HEK293 (cell line): ENCODE data around the gene MEMO1.
"Not testable (repeated sequence)": the region's sequence is repeated elsewhere in the genome, so short reads cannot be mapped to it uniquely, and the experiment has no call there.

Experiments
- CTCF ChIA-PET: fragments of 350-600 bp; formaldehyde crosslinking; extraction: SDS; loops from one replicate; lab custom pipeline; 2021; ENCODE audit warnings: antibody characterized with exemption; lab: Yijun Ruan, JAX
- POLR2A ChIA-PET: fragments of 300-600 bp; formaldehyde crosslinking; extraction: SDS; loops from one replicate; lab custom pipeline; 2020; ENCODE audit warnings: antibody characterized with exemption, inconsistent platforms; lab: Yijun Ruan, JAX
- H3K27ac ChIP-seq: fragments of 200-500 bp; sonication (Bioruptor generic); 2 replicates; pipeline ENCODE4 v1.5.1; 2014; ENCODE audit warnings: low read depth, low read length, control low read depth, inconsistent platforms; ENCODE audit errors: extremely low read depth
- H3K36me3 ChIP-seq, 2 experiments: fragments of 200-500 bp in 1 of 2; sonication (Bioruptor generic) in 1 of 2; 1 replicate in 1 of 2; 2 replicates in 1 of 2; pipeline ENCODE4 v1.5.1; 2014 to 2017; ENCODE audit warnings: inconsistent platforms in 2 of 2, low read length in 2 of 2; ENCODE audit not compliant: control insufficient read depth in 2 of 2, insufficient read depth in 1 of 2
- H3K4me1 ChIP-seq: fragments of 200-500 bp; sonication (Bioruptor generic); 2 replicates; pipeline ENCODE4 v1.5.1; 2014; ENCODE audit warnings: mild to moderate bottlenecking, low read length, inconsistent platforms; ENCODE audit not compliant: control insufficient read depth, insufficient read depth
- H3K4me3 ChIP-seq: 2 replicates; pipeline ENCODE4 v1.5.1; 2011; ENCODE audit warnings: low read depth, mild to moderate bottlenecking, control low read depth, low read length, moderate library complexity
- H3K9me3 ChIP-seq: fragments of 200-500 bp; sonication (Bioruptor generic); 2 replicates; pipeline ENCODE4 v1.5.1; 2014; ENCODE audit warnings: low read depth, low read length, inconsistent platforms; ENCODE audit not compliant: control insufficient read depth, insufficient read depth
- PRDM1 ChIP-seq: fragments of 450-650 bp; formaldehyde crosslinking; IDR thresholded peaks from 2 replicates; pipeline ENCODE4; 2016; ENCODE audit warnings: missing biosample characterization, missing genetic modification characterization
- ZBTB1 ChIP-seq: fragments of 450-650 bp; formaldehyde crosslinking; IDR thresholded peaks from 2 replicates; pipeline ENCODE4 v1.5.1; 2016; ENCODE audit warnings: missing biosample characterization, missing genetic modification characterization
- ZFP3 ChIP-seq: fragments of 450-650 bp; formaldehyde crosslinking; IDR thresholded peaks from 2 replicates; pipeline ENCODE4 v1.5.1; 2016; ENCODE audit warnings: low read depth, missing biosample characterization, missing genetic modification characterization
- ZNF155 ChIP-seq: fragments of 450-650 bp; formaldehyde crosslinking; IDR thresholded peaks from 2 replicates; pipeline ENCODE4 v1.5.1; 2016; ENCODE audit warnings: missing biosample characterization, missing genetic modification characterization
- ZNF24 ChIP-seq: fragments of 450-650 bp; formaldehyde crosslinking; IDR thresholded peaks from 2 replicates; pipeline ENCODE4 v1.5.1; 2016; ENCODE audit warnings: missing biosample characterization, missing genetic modification characterization
- ZNF391 ChIP-seq: fragments of 450-650 bp; formaldehyde crosslinking; IDR thresholded peaks from 2 replicates; pipeline ENCODE4 v1.5.1; 2016; ENCODE audit warnings: low read depth, missing biosample characterization, missing genetic modification characterization, borderline replicate concordance
- ZNF433 ChIP-seq: fragments of 450-650 bp; formaldehyde crosslinking; IDR thresholded peaks from 2 replicates; pipeline ENCODE4 v1.5.1; 2016; ENCODE audit warnings: missing biosample characterization, missing genetic modification characterization, low read depth
- ZNF548 ChIP-seq: fragments of 450-650 bp; formaldehyde crosslinking; IDR thresholded peaks from 2 replicates; pipeline ENCODE4 v1.5.1; 2016; ENCODE audit warnings: missing biosample characterization, missing genetic modification characterization
- TF ChIP-seq, protein P1 (sequence below): IDR thresholded peaks from 2 replicates; pipeline ENCODE4 v1.6.1; 2011; ENCODE audit warnings: mild to moderate bottlenecking, low read depth, low read length, borderline replicate concordance
- TF ChIP-seq, protein P2 (sequence below): fragments of 450-650 bp; formaldehyde crosslinking; IDR thresholded peaks from 2 replicates; pipeline ENCODE4 v1.5.1; 2016; ENCODE audit warnings: missing biosample characterization, missing genetic modification characterization
- TF ChIP-seq, protein P3 (sequence below): fragments of 450-650 bp; formaldehyde crosslinking; conservative IDR thresholded peaks from 2 replicates; pipeline ENCODE4 v1.5.1; 2016; ENCODE audit warnings: low read depth, missing biosample characterization, missing genetic modification characterization

MEMO1 gene

DNA sequence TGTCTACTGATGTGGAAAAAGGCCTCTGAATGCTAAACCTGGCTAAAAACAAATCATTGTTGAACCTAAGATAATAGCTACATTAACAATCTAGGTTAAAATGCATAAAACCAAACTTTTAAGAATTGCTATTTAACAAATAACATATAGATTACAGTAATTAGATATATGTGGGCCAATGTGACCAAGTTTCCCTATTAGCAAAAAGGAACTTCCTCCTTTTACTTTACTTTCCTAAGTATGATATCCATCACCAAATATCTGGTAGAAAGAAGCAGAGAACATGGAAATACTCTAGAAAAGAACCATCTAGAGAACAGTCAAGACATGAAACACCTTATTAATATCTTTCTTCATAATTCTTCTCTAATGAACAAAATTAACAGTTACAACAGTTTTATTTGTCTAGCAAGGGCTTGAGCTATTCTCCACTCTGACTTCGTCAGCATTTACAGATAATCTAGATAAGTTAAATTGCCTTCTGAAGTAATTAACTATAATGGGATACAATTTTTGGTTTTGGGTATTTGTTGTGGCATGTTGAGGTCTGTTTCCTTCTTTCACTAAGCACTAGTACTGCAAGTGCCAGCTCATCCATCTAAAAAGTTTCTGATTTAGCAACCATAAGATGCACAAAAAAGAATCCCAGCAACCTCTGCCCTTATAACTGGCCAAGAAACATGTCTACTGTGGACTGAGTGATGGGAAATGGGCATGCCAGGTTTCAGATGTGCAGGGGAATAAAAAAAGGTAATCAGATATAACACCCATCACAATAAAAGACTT, 53.3 kb downstream of the MEMO1 start:
- no peaks in the 10 kb centered on the region; a peak in 1 of 3 replicates for H3K36me3 ChIP-seq
- no peak for TF ChIP-seq ZBTB1 (tag by site-specific recombination)
- TF ChIP-seq ZNF433 (tag by site-specific recombination), result no peak
- TF ChIP-seq ZNF24, result no peak
- no peak for TF ChIP-seq ZNF391 (tag by site-specific recombination)
- TF ChIP-seq ZFP3 (tag by site-specific recombination), result no peak
- no peak for TF ChIP-seq ZNF155 (tag by site-specific recombination)
- TF ChIP-seq, protein P1, sequence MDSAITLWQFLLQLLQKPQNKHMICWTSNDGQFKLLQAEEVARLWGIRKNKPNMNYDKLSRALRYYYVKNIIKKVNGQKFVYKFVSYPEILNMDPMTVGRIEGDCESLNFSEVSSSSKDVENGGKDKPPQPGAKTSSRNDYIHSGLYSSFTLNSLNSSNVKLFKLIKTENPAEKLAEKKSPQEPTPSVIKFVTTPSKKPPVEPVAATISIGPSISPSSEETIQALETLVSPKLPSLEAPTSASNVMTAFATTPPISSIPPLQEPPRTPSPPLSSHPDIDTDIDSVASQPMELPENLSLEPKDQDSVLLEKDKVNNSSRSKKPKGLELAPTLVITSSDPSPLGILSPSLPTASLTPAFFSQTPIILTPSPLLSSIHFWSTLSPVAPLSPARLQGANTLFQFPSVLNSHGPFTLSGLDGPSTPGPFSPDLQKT, result no peak
- TF ChIP-seq, protein P2, sequence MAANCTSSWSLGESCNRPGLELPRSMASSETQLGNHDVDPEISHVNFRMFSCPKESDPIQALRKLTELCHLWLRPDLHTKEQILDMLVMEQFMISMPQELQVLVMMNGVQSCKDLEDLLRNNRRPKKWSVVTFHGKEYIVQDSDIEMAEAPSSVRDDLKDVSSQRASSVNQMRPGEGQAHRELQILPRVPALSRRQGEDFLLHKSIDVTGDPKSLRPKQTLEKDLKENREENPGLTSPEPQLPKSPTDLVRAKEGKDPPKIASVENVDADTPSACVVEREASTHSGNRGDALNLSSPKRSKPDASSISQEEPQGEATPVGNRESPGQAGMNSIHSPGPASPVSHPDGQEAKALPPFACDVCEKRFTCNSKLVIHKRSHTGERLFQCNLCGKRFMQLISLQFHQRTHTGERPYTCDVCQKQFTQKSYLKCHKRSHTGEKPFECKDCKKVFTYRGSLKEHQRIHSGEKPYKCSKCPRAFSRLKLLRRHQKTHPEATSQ (tag by site-specific recombination), result no peak
- no peak for TF ChIP-seq ZNF548 (tag by site-specific recombination)
- TF ChIP-seq PRDM1 (tag by site-specific recombination), result no peak
- H3K9me3 ChIP-seq, result no peaks in the 10 kb centered on the region
- ChIA-PET POLR2A (no interaction called here), CTCF (no interaction called here)
- H3K4me3 ChIP-seq, result no peak overlapping the region
- no peak overlapping the region for H3K27ac ChIP-seq
- H3K4me1 ChIP-seq, result no peaks in the 10 kb centered on the region; the same call in 1 of the 2 replicates

DNA sequence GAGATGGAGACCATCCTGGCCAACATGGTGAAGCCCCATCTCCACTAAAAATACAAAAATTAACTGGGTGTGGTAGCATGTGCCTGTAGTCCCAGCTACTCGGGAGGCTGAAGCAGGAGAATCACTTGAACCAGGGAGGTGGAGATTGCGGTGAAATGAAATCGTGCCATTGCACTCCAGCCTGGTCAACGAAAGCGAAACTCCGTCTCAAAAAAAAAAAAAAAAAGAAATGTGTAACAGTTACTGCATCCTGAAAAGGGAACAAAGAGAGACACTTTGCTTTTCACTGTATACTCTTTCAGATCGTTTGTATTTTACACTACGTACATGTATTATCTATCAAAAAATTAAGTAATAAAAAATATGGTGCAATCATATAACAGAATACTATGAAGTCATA, 53.9 kb downstream of the MEMO1 start:
- H3K9me3 ChIP-seq, H3K36me3 ChIP-seq, H3K27ac ChIP-seq, H3K4me1 ChIP-seq, POLR2A ChIA-PET, CTCF ChIA-PET, H3K4me3 ChIP-seq: not testable (repeated sequence)

DNA sequence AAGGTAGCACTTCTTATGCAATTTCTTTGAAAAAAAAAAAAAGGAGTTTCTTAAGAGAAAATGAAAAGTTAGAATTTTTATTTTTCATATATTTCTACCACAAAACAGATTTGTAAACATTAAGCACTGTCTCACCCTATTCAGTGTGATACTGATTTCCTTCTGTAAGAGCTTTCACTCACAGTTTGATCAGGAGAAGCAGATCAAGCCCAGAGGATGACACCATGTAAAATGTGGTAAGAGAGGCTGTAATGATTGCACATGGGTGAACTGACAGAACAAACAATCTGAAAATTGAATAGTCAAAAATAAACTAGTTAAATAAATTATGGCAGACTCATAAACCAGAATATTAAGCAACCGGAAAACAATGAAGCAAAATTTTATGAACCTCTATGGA, 54.5 kb downstream of the MEMO1 start:
- POLR2A ChIA-PET, result no interaction called here
- Histone ChIP-seq H3K36me3 (no peaks in the 10 kb centered on the region; a peak in 1 of 3 replicates), H3K27ac (no peak overlapping the region)
- CTCF ChIA-PET, result no interaction called here
- TF ChIP-seq, protein P3, sequence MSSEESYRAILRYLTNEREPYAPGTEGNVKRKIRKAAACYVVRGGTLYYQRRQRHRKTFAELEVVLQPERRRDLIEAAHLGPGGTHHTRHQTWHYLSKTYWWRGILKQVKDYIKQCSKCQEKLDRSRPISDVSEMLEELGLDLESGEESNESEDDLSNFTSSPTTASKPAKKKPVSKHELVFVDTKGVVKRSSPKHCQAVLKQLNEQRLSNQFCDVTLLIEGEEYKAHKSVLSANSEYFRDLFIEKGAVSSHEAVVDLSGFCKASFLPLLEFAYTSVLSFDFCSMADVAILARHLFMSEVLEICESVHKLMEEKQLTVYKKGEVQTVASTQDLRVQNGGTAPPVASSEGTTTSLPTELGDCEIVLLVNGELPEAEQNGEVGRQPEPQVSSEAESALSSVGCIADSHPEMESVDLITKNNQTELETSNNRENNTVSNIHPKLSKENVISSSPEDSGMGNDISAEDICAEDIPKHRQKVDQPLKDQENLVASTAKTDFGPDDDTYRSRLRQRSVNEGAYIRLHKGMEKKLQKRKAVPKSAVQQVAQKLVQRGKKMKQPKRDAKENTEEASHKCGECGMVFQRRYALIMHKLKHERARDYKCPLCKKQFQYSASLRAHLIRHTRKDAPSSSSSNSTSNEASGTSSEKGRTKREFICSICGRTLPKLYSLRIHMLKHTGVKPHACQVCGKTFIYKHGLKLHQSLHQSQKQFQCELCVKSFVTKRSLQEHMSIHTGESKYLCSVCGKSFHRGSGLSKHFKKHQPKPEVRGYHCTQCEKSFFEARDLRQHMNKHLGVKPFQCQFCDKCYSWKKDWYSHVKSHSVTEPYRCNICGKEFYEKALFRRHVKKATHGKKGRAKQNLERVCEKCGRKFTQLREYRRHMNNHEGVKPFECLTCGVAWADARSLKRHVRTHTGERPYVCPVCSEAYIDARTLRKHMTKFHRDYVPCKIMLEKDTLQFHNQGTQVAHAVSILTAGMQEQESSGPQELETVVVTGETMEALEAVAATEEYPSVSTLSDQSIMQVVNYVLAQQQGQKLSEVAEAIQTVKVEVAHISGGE (tag by site-specific recombination), result no peak
- TF ChIP-seq, all 188 proteins: peak for 0
- Histone ChIP-seq H3K4me3 (no peak overlapping the region), H3K4me1 (no peaks in the 10 kb centered on the region; the same call in 1 of the 2 replicates), H3K9me3 (no peaks in the 10 kb centered on the region)

DNA sequence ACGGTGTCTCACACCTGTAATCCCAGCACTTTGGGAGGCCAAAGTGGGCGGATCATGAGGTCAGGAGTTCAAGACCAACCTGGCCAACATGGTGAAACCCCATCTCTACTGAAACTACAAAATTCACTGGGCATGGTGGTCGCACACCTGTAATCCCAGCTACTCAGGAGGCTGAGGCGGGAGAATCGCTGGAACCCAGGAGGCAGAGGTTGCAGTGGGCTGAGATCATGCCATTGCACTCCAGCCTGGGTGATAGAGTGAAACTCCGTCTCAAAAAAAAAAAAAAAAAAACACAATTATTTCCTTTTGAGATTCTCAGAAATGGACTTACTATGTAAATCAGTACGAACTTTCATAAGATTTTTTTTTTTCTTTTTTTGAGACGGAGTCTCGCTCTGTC, 57.7 kb downstream of the MEMO1 start:
- H3K9me3 ChIP-seq, H3K4me1 ChIP-seq, H3K36me3 ChIP-seq, H3K4me3 ChIP-seq, POLR2A ChIA-PET, H3K27ac ChIP-seq: not testable (repeated sequence)
- CTCF ChIA-PET, result interaction anchor here (0.6 kb wide), 2 partner anchors 27 to 1661 kb away, joined by 3 read pairs; no protein-coding TSS in a partner anchor
